Measurements from ENCODE around the gene KLF16. TPM values are rescaled to one million over a fixed set of nuclear protein-coding genes. Genes with fewer than 3 reads are reported as not detected.

KLF16 gene
- total RNA-seq, 3 donors from 2014 or later, result 2.9 to 4.6 (median 4.1) TPM

- DNase-seq (ENCODE audit: low spot score in 2 of 2), result no peak
- Histone ChIP-seq H3K4me3 (peak overlapping the region in 2 of 3 donors; percentile 72 to 98), H3K9me3 (no peaks in the 10 kb centered on the region), H3K27me3 (no peaks in the 10 kb centered on the region), H3K4me1 (peaks cover 10 to 20% of the 10 kb centered on the region in 2 donors), H3K27ac (peak overlapping the region; percentile 79 to 88), H3K36me3 (no peaks in the 10 kb centered on the region)
- TF ChIP-seq POLR2AphosphoS5 (IDR thresholded peaks at IDR 0.05) (no peak), CTCF (IDR thresholded peaks at IDR 0.05) (no peak), POLR2A (IDR thresholded peaks at IDR 0.05) (no peak)
- intact Hi-C loops (cut with DNase I; ENCODE audit: low total_unique reads), result no loop called here
Observed at GRCh38 chr19:1865172-1866010, 2.0 kb upstream of the KLF16 start.

GRCh38 chr19:1864480-1865171 is 1.2 kb upstream of the KLF16 start:
- intact Hi-C loops (cut with DNase I; ENCODE audit: low total_unique reads), result no loop called here
- Histone ChIP-seq H3K9me3 (no peaks in the 10 kb centered on the region), H3K27me3 (no peaks in the 10 kb centered on the region), H3K27ac (peak overlapping the region; percentile 79 to 88), H3K36me3 (no peaks in the 10 kb centered on the region), H3K4me1 (peaks cover 12 to 28% of the 10 kb centered on the region in 2 donors), H3K4me3 (peak overlapping the region; percentile 72 to 98 (median 72))
- TF ChIP-seq POLR2AphosphoS5 (IDR thresholded peaks at IDR 0.05), result peak in 1 of 3 donors; percentile 0
- TF ChIP-seq CTCF (IDR thresholded peaks at IDR 0.05), result peak; percentile 63 to 74 (median 68)
- peak; percentile 12 for TF ChIP-seq POLR2A (IDR thresholded peaks at IDR 0.05)
- DNase-seq (ENCODE audit: low spot score in 2 of 2), result peak in 1 of 2 donors; percentile 76

GRCh38 chr19:1863638-1864479 is 480 bp upstream of the KLF16 start:
- peak overlapping the region; percentile 72 to 98 (median 72) for H3K4me3 ChIP-seq
- peak; percentile 87 to 91 for DNase-seq (ENCODE audit: low spot score in 2 of 2)
- H3K27me3 ChIP-seq, result no peaks in the 10 kb centered on the region
- no peaks in the 10 kb centered on the region for H3K9me3 ChIP-seq
- H3K4me1 ChIP-seq, result peaks cover 12 to 30% of the 10 kb centered on the region in 2 donors
- peak overlapping the region; percentile 79 to 88 for H3K27ac ChIP-seq
- intact Hi-C loops (cut with DNase I; ENCODE audit: low total_unique reads), result no loop called here
- no peaks in the 10 kb centered on the region for H3K36me3 ChIP-seq
- peak in 1 of 3 donors; percentile 23 for TF ChIP-seq POLR2AphosphoS5 (IDR thresholded peaks at IDR 0.05)
- no peak for TF ChIP-seq CTCF (IDR thresholded peaks at IDR 0.05)
- no peak for TF ChIP-seq POLR2A (IDR thresholded peaks at IDR 0.05)

- H3K4me1 ChIP-seq, result peaks cover 14 to 30% of the 10 kb centered on the region in 2 donors
- no peaks in the 10 kb centered on the region for H3K27me3 ChIP-seq
- DNase-seq (ENCODE audit: low spot score in 2 of 2), result no peak
- H3K36me3 ChIP-seq, result no peaks in the 10 kb centered on the region
- intact Hi-C loops (cut with DNase I; ENCODE audit: low total_unique reads), result no loop called here
- peak overlapping the region; percentile 75 to 88 for H3K27ac ChIP-seq
- TF ChIP-seq POLR2A (IDR thresholded peaks at IDR 0.05) (no peak), POLR2AphosphoS5 (IDR thresholded peaks at IDR 0.05) (no peak), CTCF (IDR thresholded peaks at IDR 0.05) (no peak)
- H3K9me3 ChIP-seq, result no peaks in the 10 kb centered on the region
- peak overlapping the region; percentile 64 to 98 (median 72) for H3K4me3 ChIP-seq
Observed at GRCh38 chr19:1862424-1863327, 703 bp downstream of the KLF16 start.
